NCI-H146 treated with DMSO at 0.1 percent for 48 hours (cell line): ENCODE measurements around the gene RAPGEF3.

Source experiments
- DNase-seq: peaks from one replicate; lab custom pipeline; 2025; ENCODE audit not compliant: unreplicated experiment; lab: John Stamatoyannopoulos, UW

RAPGEF3 gene

GRCh38 chr12:47757840-47758583, 668 bp downstream of the RAPGEF3 start:
- no peak for DNase-seq

DNA sequence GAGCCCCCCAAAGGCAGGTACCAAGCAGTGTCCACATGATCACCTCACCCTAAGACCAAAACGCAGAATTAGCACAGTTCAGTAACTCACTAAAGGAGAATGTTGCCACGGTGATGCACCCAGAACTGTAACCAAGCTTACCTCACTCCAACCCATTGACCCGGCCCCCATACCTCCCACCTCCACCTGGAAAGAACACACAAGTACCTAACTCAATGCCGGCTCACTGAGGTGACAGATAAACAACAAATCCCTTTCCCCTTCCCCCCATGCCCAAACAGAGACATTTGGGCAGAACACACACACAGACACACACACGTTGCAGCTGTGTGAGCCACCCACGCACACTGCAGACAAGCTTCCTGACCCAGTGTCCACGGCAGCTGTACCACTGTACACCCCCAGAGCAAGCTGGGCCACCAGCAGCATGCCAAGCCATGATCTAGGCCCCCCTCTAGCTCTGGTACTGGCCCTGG, 1.3 kb downstream of the RAPGEF3 start:
- DNase-seq: no peak

DNA sequence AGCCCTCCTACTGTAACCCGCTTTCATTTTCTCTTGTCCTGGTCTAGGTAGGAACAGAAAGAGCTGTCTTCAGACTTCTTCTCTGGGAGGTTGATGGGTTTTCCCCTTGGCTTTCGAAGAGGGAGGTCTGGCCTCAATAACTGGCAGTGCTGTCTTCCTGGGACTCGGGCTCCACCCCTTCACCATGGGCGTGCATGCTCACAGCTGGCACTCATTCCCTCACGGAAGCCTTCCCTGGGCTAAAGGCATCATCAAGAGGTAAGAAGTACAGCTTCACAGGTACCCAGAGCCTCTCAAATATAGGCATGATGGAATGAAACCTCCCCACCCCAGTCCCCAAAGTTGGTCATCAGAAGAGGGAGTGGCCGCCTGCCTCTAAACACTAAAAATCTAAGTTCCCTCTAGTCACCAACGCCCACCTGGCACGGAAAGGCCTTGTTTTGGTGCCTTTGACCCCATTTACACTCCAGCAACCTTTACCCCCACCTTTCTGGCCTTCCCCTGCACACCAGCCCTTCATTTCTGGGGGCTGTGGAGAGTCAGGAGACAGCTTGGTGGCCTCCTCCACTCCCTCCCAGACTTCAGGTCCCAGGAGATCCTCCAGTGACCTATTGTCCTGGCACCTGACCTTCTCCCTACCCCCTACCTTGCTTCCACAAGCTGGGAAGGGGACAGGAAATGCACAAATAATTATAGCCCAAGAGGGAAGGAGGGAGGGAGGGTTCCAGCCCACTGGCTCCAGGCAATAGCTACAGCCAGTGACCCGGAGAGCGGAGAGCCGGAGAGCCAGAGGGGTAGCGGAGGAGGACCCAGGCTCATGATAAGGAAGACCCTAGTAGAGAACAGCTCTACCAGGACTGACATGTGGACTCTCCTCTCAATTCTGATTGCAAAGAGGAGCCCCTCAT, 2.8 kb downstream of the RAPGEF3 start:
- DNase-seq: no peak

- DNase-seq: no peak
Measured at GRCh38 chr12:47754881-47755280, 3.8 kb downstream of the RAPGEF3 start.

DNA sequence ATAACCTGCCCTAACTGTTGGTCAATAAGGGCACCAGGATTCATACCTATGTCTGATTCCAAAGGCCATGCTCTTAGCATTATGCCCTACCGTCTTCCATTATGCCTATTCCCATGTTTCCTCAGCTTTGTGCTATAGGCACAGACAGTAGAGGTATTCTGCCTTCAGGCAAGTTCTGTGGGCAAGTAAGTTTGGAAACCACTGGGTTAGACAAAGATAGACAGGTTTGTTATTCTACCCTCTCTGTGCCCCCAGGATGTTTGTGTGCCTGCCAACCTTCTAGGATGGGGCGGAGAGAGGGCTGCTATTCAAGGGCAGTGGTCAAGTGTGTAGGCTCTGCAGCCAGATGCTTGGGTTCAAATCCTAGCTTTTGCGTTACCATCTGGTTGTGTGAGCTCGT, 4.6 kb downstream of the RAPGEF3 start:
- DNase-seq: no peak

DNA sequence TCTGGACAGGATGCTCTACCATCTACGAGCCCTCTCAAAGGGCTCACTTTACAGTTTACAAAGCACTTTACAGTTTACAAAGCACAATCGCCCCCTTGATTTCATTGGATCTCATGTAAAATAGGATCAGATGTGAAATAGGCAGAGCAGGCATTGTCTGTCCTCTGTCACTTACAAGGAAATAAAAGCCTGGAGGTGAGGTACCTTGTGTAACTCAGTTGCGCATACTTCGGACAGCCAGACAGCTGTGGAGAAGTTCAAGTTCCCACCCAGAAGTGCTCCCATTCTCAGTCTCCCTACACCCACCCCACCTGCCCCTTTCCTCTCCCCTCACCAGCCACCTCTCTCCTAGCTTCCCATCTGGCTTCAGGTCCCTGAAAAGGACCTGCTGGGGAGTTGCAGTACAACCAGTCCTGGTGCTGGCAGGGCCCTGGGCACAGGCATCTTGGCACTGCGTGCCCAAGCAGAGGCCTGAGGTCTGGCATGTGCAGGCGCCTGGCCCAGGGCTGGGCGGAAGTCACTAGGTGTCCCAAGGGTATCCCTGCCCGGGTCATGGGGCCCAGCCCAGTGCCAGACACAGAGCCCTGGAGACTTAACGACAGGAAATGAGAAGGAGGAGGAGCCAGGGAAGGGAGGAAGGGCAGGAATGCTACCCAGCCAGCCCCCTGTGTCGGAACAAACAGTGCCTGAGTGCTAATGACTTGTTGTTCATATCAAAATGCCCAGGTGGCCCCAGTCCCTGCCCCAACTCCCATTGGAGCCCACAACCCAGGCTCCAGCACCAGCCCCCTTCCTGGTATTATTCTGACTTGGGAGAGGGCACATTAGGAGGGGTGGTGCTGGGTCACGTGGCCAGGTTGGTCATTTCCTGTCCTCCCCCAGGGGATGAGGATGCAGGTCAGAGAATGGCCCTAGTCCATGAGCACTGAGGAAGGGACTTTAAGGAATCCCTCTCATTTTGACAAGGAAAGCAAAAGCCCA, 5.4 kb downstream of the RAPGEF3 start:
- DNase-seq: no peak

- no peak for DNase-seq
Measured at GRCh38 chr12:47752552-47752951, 6.1 kb downstream of the RAPGEF3 start.

- DNase-seq: no peak
Measured at GRCh38 chr12:47752121-47752520, 6.6 kb downstream of the RAPGEF3 start.

GRCh38 chr12:47751561-47751960, 7.1 kb downstream of the RAPGEF3 start:
- no peak for DNase-seq

DNA sequence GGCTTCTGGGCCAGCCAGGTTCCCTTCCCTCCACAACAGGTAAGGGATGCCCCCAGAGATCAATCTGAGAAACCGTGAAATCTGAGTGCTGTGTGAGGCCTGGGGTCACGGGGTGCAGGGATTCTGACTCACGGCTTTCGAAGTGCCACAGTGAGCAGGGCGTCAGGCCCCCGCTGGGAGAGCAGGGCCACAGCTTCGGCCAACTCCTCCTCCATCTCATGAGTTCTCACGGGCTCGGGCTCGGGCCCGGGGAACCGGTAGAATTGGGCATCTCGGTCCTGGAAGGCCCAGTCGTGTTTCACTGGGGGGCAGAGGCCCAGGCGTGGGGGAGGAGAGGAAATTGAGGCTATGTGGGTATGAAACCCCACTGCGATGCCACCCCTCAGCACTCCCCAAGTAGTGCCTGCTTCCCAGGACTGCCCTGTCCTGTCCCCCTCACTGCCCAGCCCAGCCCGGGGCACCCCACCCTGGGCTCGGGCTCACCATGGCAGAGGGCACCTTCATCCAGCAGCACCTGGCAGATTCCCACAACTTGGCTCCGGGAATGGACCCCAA, 7.7 kb downstream of the RAPGEF3 start:
- no peak for DNase-seq

DNA sequence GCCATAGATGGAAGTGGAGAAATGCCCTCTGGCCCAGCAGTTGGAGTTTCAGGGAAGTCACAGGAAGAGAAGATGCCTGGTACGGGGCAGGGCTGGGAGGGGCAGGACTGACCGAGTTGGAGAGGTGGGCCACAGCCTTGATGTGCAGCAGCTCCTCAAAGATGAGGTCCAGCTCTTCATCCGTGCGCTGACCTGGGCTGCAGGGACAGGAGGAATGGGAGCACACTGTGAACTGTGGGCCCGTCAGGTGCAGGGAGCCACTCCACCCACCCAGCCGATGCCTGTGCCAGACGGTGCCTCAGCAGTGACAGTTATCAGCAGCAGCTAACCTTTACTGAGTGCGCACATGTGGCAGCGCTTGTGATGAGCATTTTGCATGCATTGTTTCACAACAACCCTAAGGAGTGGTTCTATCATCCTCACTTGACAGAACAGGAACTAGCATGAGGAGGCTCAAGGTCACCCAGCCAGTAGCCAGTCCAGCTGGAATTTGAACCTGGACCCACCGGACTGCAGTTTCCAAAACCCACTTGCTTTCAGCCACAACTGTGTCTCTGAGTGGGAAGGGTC, 8.4 kb downstream of the RAPGEF3 start:
- DNase-seq: no peak

DNA sequence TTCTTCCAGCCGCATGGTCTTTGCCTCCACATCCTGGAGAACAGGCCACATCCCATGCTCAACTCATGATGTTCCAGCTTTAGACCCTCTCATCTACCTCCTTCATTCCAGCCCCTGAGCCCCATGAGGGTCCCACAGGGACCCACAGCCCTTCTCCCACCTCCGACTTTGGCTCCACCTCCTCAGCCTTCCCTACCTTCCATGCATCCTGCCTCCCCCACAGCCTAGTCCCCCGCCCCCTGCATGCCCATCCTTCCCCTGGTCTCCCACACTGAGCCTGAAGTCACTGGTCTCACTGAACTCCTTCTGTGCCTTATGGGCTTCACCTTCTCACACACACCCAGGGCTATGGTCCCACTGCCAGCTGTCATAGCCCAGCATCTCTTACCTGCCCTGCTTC, 9.8 kb downstream of the RAPGEF3 start:
- DNase-seq: no peak

- no peak for DNase-seq
Measured at GRCh38 chr12:47748507-47748828, 10.2 kb downstream of the RAPGEF3 start.

DNA sequence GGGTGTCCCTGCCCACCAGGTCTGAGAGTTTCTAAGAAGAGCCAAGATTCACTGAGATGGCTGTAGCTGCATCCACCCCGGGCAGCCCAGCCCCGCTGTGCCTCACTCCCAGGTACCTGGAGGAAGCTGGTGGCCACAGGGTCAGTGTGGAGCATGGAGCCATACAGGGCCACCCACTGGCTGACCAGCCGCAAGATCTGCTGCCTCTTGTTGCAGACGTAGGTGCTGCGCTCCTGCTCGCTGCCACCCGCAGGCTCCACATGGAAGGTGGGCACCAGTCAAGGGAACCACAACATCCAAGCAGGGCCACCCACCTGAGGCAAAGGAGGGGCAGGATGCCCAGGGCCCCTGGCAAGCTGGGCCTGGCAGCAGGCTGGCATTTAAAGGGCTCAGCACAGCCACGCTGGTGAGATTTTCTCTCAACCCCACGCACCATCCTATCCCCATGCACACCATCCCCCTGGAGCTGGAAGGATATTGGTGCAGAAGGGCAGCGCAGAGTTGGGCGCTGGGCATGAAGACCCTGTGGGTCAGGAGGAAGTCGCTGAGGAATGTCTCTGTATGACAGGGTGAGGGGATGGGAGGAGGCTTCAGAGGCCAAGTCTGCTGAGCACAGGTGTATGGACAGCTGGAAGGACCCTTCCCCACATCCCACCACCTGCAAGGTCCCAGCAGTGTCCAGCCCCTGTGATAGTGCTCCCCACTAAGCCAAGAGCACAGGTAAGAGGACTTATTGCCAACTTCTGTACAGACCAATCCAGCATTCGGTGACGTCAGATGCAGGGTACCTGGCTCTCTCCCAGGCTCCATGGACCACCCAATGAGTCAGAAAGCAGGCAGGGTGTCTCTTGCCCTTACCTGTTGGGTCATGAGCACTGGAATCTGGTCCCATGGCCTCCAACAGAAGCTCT, 10.8 kb downstream of the RAPGEF3 start:
- DNase-seq: no peak

DNA sequence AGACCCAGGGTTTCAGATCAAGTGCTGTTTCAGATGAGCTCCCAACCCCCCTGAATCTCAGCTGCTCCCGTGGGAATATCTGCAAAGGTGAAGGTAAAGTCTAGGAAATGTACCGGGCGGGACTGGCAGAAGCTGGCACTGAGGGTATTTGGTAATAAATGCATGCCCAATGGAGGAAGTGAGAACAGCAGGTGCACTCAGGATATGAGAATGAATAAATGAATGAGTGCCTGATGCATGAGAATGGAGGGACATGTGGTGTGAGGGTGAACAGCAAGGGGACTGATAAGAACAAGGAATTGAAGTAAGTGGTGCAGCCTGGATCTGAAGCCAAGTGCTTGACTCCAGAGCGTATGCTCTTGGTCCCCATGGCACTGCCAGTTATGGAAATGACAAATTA, 11.6 kb downstream of the RAPGEF3 start:
- DNase-seq: no peak

DNA sequence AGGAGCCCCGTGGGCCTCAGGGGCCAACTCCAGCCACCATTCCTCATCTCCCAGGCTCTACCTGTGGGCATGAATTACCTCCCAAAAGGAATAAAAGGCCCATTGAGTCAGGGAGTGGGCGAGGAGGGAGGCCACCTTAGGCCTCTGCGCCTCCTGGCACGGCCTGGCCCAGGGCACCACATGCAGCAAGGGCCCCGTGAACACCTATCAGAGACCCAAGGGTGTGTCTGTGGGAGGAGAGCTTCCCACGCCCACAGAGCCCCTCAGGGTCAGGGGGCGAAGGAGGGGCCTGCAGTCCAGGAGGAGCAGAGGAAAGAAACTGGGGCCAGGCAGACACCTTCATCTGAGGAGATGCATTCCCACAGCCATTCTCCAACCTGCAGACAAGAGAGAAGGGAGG, 12.2 kb downstream of the RAPGEF3 start:
- no peak for DNase-seq

- no peak for DNase-seq
Measured at GRCh38 chr12:47746073-47746472, 12.6 kb downstream of the RAPGEF3 start.

GRCh38 chr12:47745485-47746041, 13.1 kb downstream of the RAPGEF3 start:
- DNase-seq: no peak

GRCh38 chr12:47744778-47745436, 13.8 kb downstream of the RAPGEF3 start:
- DNase-seq: no peak
